Measurements from ENCODE around the gene FERMT3. TPM values are rescaled to one million over a fixed set of nuclear protein-coding genes. Genes with fewer than 3 reads are reported as not detected.

Gene FERMT3
- total RNA-seq, 1 experiment from 2014 or later = 4.3 TPM

GRCh38 chr11:64246871-64247728 is 40.6 kb downstream of the FERMT3 start, which contains the start of gene PPP1R14B:
TSS of gene PPP1R14B (minus strand) at chr11:64246943. CDS start at chr11:64246673, 270 bp downstream.
- Mint-ChIP-seq H3K27me3 (ENCODE audit: insufficient read depth, unreplicated experiment) (no peaks in the 10 kb centered on the region), H3K27ac (ENCODE audit: unreplicated experiment) (peak within 1 kb of the TSS; percentile 90), H3K36me3 (ENCODE audit: insufficient read depth, unreplicated experiment) (peaks cover 52% of the 10 kb centered on the region), H3K4me3 (ENCODE audit: unreplicated experiment) (peak within 1 kb of the TSS; percentile 97), H3K4me1 (ENCODE audit: low read depth, unreplicated experiment) (peaks cover 20% of the 10 kb centered on the region), H3K9me3 (ENCODE audit: unreplicated experiment) (no peaks in the 10 kb centered on the region)
- ChIA-PET CTCF (interaction anchor here (0.6 to 1.5 kb wide), 7 partner anchors 10 to 1028 kb away, joined by 3 to 5 read pairs (median 3); partner anchors contain the start of gene NAA40), POLR2A (interaction anchor here (0.5 to 2.0 kb wide), 3 partner anchors 22 to 71 kb away, joined by 3 to 22 read pairs (median 4); partner anchors contain the start of genes PRDX5 and TRMT112)
- Histone ChIP-seq H3K9me3 (no peaks in the 10 kb centered on the region), H3K36me3 (ENCODE audit: control insufficient read depth, insufficient read depth, low read length) (0 out of 2 replicates have a peak, but pooled peaks cover 3% of the 10 kb centered on the region), H3K27me3 (replicated peaks; ENCODE audit: control insufficient read depth, insufficient read depth, low read length) (no peaks in the 10 kb centered on the region), H3K4me1 (peaks cover 32% of the 10 kb centered on the region), H3K4me3 (ENCODE audit: low read depth, low read length) (peak within 1 kb of the TSS; percentile 91)
- no peak for TF ChIP-seq CTCF (IDR thresholded peaks at IDR 0.05; ENCODE audit: insufficient read depth in 1 of 2, low read depth in 1 of 2, low read length in 1 of 2, severe bottlenecking in 1 of 2, unreplicated experiment in 1 of 2)
- BruUV-seq (replicated peaks) = no TSS peak
- DNase-seq = peak; percentile 92 to 95
- intact Hi-C loops (cut with micrococcal nuclease; ENCODE audit: unreplicated experiment) = no loop called here

- no peak for DNase-seq
- Mint-ChIP-seq H3K9me3 (ENCODE audit: unreplicated experiment) (no peaks in the 10 kb centered on the region), H3K27me3 (ENCODE audit: insufficient read depth, unreplicated experiment) (no peaks in the 10 kb centered on the region), H3K4me3 (ENCODE audit: unreplicated experiment) (peak overlapping the region; percentile 97), H3K4me1 (ENCODE audit: low read depth, unreplicated experiment) (peaks cover 20% of the 10 kb centered on the region), H3K27ac (ENCODE audit: unreplicated experiment) (no peak overlapping the region), H3K36me3 (ENCODE audit: insufficient read depth, unreplicated experiment) (peaks cover 49% of the 10 kb centered on the region)
- BruUV-seq (replicated peaks) = no TSS peak
- Histone ChIP-seq H3K27me3 (replicated peaks; ENCODE audit: control insufficient read depth, insufficient read depth, low read length) (no peaks in the 10 kb centered on the region), H3K4me3 (ENCODE audit: low read depth, low read length) (peak overlapping the region; percentile 91), H3K36me3 (ENCODE audit: control insufficient read depth, insufficient read depth, low read length) (0 out of 2 replicates have a peak, but pooled peaks cover 3% of the 10 kb centered on the region), H3K4me1 (peaks cover 27% of the 10 kb centered on the region), H3K9me3 (no peaks in the 10 kb centered on the region)
- TF ChIP-seq CTCF (IDR thresholded peaks at IDR 0.05; ENCODE audit: insufficient read depth in 1 of 2, low read depth in 1 of 2, low read length in 1 of 2, severe bottlenecking in 1 of 2, unreplicated experiment in 1 of 2) = no peak
- ChIA-PET POLR2A (interaction anchor here (2.0 kb wide), 1 partner anchor 21 kb away, joined by 22 read pairs; no protein-coding TSS in a partner anchor), CTCF (interaction anchor here (0.9 kb wide), 1 partner anchor 57 kb away, joined by 3 read pairs; no protein-coding TSS in a partner anchor)
- intact Hi-C loops (cut with micrococcal nuclease; ENCODE audit: unreplicated experiment) = no loop called here
Observed at GRCh38 chr11:64247729-64248531, 41.4 kb downstream of the FERMT3 start.

- no peak overlapping the region for H3K4me3 ChIP-seq (ENCODE audit: low read depth, low read length)
- Mint-ChIP-seq H3K4me1 (ENCODE audit: low read depth, unreplicated experiment) (peaks cover 17% of the 10 kb centered on the region), H3K36me3 (ENCODE audit: insufficient read depth, unreplicated experiment) (peaks cover 45% of the 10 kb centered on the region), H3K9me3 (ENCODE audit: unreplicated experiment) (no peaks in the 10 kb centered on the region), H3K27me3 (ENCODE audit: insufficient read depth, unreplicated experiment) (no peaks in the 10 kb centered on the region), H3K27ac (ENCODE audit: unreplicated experiment) (no peak overlapping the region), H3K4me3 (ENCODE audit: unreplicated experiment) (no peak overlapping the region)
- intact Hi-C loops (cut with micrococcal nuclease; ENCODE audit: unreplicated experiment) = no loop called here
- peaks cover 26% of the 10 kb centered on the region for H3K4me1 ChIP-seq
- H3K9me3 ChIP-seq = no peaks in the 10 kb centered on the region
- no TSS peak for BruUV-seq (replicated peaks)
- no peak for DNase-seq
- POLR2A ChIA-PET = no interaction called here
- CTCF ChIA-PET = no interaction called here
- no peaks in the 10 kb centered on the region for H3K36me3 ChIP-seq (ENCODE audit: control insufficient read depth, insufficient read depth, low read length)
- no peaks in the 10 kb centered on the region for H3K27me3 ChIP-seq (replicated peaks; ENCODE audit: control insufficient read depth, insufficient read depth, low read length)
- no peak for TF ChIP-seq CTCF (IDR thresholded peaks at IDR 0.05; ENCODE audit: insufficient read depth in 1 of 2, low read depth in 1 of 2, low read length in 1 of 2, severe bottlenecking in 1 of 2, unreplicated experiment in 1 of 2)
Observed at GRCh38 chr11:64248578-64248977, 42.1 kb downstream of the FERMT3 start.
